GM18858 (cell line): ENCODE measurements around the gene CAMK4.
A peak's percentile ranks its signal among the peaks of the same experiment; 100 is the strongest.
"Not testable (repeated sequence)": the region's sequence is repeated elsewhere in the genome, so short reads cannot be mapped to it uniquely, and the experiment has no call there.

ENCODE experiments used
- ATAC-seq: cut with Tn5 transposase; IDR thresholded peaks from one replicate; pipeline ENCODE4 v1.9.1; 2021; ENCODE audit not compliant: unreplicated experiment

CAMK4 gene

DNA sequence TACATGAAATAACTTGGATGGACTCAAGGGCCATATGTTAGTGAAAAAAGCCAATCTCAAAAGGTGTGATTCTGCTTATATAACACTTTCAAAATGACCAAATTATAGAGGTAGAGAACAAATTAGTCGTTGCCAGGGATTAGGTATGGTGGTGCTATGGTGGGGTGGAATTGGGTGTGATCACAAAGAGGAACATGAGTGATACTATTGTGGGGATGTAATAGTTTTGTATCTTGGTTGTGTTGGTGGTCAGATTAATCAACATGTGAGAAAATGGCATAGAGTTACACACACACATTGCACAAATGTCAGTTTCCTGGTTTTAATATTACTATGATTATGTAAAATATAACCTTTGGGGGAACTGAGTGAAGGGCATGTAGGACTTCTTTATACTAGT, 31.9 kb downstream of the CAMK4 start:
- no peak for ATAC-seq

DNA sequence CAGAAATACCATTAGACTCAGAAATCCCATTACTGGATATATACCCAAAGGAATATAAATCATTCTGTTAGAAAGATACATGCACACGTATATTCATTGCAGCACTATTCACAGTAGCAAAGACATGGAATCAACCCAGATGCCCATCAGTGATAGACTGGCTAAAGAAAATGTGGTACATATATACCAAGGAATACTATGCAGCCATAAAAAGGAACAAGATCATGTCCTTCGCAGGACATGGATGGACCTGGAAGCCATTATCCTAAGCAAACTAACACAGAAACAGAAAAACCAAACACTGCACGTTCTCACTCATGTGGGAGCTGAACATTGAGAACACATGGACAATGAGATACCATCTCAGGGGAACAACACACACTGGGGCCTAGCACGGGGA, 33.4 kb downstream of the CAMK4 start:
- ATAC-seq, result not testable (repeated sequence)

- no peak for ATAC-seq
Measured at GRCh38 chr5:111259636-111260035, 35.5 kb downstream of the CAMK4 start.

DNA sequence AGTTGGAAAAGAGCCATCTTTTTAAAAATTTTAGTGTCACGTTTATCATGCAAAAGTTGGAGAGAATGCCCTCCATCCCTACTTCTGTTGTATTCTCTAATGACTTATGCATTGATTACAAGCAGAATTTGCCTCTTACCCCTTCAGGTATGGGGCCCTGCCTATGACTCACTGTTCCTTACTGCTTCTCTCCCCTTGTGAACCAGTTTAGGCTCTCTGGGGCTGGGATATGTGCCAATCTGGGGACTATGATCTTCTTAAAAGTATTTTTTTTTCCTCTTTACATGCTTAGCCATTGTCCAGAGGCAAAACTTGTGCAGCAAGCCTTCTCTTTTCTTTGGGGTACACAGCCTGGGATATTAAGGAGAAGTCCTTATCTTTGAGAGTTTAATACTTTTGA, 37.4 kb downstream of the CAMK4 start:
- no peak for ATAC-seq

GRCh38 chr5:111262153-111262552, 38.0 kb downstream of the CAMK4 start:
- no peak for ATAC-seq

- ATAC-seq, result no peak
Measured at GRCh38 chr5:111262815-111263214, 38.6 kb downstream of the CAMK4 start.

DNA sequence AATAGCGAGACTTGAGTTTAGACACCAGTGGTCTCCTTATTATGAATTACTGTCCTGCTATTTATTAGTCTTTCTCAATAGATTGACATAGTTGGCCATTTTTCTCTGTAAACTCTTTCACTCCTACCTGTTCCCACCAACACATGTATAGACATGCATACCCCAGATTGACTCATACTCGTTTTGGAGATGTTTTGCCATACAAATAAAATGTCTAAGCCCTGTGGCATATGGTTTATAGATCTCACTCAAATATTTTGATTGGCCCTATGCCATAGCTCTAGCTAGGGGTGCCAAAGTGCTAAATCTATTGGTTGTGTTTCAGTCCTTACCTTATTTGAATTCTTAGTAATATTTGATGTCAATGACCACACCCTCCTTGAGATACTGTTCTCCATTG, 42.3 kb downstream of the CAMK4 start:
- no peak for ATAC-seq

GRCh38 chr5:111268300-111268699, 44.1 kb downstream of the CAMK4 start:
- no peak for ATAC-seq

GRCh38 chr5:111271885-111272284, 47.7 kb downstream of the CAMK4 start:
- ATAC-seq, result no peak

- ATAC-seq, result no peak
Measured at GRCh38 chr5:111277061-111277460, 52.9 kb downstream of the CAMK4 start.

DNA sequence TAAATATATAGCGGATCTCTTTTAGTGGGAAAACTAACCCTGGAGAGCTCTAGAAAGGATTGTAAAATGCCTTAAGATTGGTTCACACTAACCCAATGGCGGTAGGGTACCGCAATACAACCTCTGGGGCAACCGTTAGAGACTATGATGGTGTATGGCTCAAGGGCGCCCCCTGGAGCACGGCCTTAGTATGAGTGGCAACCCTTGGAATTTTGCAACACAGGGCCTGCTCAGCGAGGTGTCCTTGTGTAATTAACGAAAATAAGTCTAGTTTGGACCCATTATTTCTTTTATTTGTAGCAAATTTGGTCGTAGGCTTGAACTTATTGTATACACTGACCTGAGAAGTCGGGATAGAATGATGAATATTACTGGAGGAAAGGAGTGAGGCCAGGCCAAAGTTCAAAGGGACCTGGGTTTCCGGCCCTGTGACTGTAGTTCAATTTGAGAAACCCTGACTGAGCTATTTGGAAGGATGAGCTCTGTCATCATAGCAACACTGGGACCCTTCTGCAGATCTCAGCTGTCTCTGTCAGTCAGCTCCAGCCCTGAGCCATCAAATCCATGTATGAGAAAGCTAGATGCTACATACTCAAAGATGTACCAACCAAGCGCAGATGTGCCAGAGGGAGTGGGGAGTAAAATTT, 54.8 kb downstream of the CAMK4 start:
- ATAC-seq, result peak; percentile 53

- ATAC-seq, result peak; percentile 51
Measured at GRCh38 chr5:111280282-111280951, 56.2 kb downstream of the CAMK4 start.

DNA sequence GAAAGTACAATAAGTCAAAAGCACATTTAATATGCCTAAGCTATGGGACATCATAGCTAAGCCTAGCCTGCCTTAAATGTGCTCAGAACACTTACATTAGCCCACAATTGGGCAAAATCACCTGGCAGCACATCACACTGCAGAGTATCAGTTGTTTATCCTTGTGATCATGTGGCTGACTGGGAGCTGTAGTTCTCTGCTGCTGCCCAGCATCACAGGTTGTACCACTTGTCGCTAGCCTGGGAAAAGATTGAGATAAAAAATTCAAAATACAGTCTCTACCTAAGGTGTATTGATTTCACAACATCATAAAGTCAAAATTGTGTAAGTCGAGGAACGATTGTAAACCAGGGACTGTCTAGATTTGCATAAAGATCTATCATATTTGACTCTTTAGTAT, 58.6 kb downstream of the CAMK4 start:
- ATAC-seq, result no peak

GRCh38 chr5:111284825-111285224, 60.6 kb downstream of the CAMK4 start:
- no peak for ATAC-seq

DNA sequence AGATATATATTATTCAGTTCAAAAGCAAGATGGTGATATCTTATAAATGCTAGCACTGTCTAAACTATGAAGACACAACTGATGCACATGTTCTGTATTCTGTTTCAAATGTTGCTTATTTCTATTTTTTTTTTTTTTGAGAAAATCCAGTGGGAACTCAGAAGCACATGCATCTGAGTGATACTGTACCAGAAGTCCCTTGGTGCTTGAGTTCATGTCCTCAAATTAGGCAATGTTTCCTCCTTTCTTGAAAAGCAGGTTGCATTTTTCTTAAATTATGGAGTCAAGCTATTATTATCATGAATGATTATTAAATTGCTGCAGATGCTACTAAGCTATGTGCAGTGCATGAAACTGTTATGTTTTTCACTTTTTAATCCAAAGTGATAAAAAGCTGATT, 70.4 kb downstream of the CAMK4 start:
- ATAC-seq, result no peak

DNA sequence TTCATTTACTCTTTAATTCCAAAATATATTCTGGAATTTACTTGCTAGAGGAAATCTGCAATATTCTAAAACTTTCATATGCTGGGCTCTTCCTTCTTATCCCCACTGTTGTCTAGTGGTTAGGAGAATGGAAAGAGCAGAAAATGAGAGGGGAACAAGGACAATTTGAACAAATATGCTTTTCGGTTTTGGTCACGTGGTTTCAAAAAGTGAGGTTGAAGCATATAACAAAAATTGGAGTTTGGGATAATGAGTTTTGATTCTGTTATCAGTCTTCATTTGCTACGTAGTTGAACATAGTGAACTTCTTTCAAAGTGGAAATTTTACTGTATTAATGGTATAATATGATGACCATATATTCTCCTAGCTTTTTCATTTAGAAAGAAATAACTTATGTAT, 71.5 kb downstream of the CAMK4 start:
- ATAC-seq, result no peak

- no peak for ATAC-seq
Measured at GRCh38 chr5:111296570-111296969, 72.4 kb downstream of the CAMK4 start.

- ATAC-seq, result no peak
Measured at GRCh38 chr5:111299067-111299481, 74.9 kb downstream of the CAMK4 start.

DNA sequence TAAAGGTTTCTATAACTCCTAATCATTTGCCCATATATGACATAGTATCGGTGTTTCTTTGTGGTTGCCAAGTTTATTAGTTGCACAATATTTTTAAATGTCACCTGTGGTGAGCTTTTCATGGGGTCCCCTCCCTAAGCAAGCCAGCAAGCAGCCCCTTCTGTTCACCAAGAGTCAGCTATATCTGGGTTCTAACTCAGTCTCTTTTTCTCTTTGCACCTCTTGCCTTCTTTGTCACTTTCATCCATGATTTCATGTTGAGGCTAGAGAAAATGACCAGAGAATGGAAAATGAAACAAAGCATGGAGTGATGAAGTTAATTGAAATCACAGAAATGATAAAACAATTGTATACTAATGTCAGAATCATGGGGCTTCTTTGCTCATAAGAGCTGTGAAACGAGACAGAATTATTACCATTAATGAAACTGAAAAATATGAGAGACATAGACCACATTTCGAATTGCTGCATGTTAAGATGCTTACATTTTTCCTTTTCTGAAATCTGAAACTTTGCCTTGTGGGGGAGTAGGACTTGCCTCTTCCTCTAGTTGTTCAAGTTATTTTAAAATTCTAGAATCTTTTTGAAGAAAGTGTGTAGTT, 75.7 kb downstream of the CAMK4 start:
- no peak for ATAC-seq

GRCh38 chr5:111301264-111301663, 77.1 kb downstream of the CAMK4 start:
- no peak for ATAC-seq

DNA sequence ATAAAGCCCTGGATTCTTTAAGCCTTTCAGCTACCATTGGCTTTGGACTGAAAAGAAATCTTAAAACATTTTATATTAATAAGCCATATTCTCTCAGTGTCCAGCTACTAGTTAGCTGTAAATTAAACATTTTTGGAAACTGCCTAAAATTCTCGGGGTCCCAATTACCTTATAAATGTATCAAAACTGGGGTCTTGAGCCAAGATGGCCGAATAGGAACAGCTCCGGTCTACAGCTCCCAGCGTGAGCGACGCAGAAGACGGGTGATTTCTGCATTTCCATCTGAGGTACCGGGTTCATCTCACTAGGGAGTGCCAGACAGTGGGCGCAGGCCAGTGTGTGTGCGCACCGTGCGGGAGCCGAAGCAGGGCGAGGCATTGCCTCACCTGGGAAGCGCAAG, 77.9 kb downstream of the CAMK4 start:
- ATAC-seq, result not testable (repeated sequence)

DNA sequence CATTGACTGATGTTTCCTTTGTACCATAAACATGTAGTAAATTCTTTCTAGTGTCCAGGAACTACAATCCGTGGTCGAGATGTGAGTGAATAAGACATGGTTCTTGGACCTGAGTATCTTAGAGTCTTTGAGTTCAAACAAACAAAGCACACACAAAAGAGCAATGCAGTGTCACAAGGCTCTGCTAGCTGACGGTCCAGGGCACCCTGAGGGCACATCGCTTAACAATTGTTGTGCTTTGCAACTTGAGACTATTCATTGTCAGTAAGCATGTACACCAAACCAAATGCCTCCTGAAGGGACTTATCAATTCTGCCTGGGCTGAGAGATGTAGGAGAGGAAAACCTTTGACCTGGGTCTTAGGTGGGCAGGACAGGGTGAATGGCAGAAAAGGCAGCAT, 84.8 kb downstream of the CAMK4 start:
- ATAC-seq, result no peak
